Natural killer cell (primary cell): ENCODE results near the gene FGF2. TPM values are rescaled to one million over a fixed set of nuclear protein-coding genes. Genes with fewer than 3 reads are reported as not detected.
"Not testable (repeated sequence)": the region's sequence is repeated elsewhere in the genome, so short reads cannot be mapped to it uniquely, and the experiment has no call there.

Experiments
- ATAC-seq, 3 donors: fragments of 150-1000 bp in 2 of 3; fragments of 200-7000 bp in 1 of 3; cut with Tn5 transposase; 1 replicate in 1 of 3; 2 replicates in 2 of 3; pipeline ENCODE4 v1.10.0; 2021; ENCODE audit warnings: mild to moderate bottlenecking in 2 of 3, moderate library complexity in 2 of 3
- DNase-seq, 2 donors: peaks; one replicate each; pipeline versions ENCODE4 v3.0.0 to v3.0.0-alpha.2; 2013 to 2021; ENCODE audit warnings: mixed read lengths in 1 of 2
- H3K27ac ChIP-seq: one replicate; pipeline ENCODE4 v1.5.1; 2013; ENCODE audit warnings: mild to moderate bottlenecking, low read length
- H3K27me3 ChIP-seq: one replicate; pipeline ENCODE4 v1.6.1; 2013; ENCODE audit warnings: low read length; ENCODE audit not compliant: control insufficient read depth, insufficient read depth
- H3K36me3 ChIP-seq: one replicate; pipeline ENCODE4 v1.6.1; 2013; ENCODE audit warnings: low read length; ENCODE audit not compliant: control insufficient read depth, insufficient read depth
- H3K4me1 ChIP-seq: one replicate; pipeline ENCODE4 v1.6.1; 2013; ENCODE audit warnings: low read length; ENCODE audit not compliant: control insufficient read depth, insufficient read depth
- H3K4me3 ChIP-seq: one replicate; pipeline ENCODE4 v1.5.1; 2013; ENCODE audit warnings: low read length
- H3K9me3 ChIP-seq: one replicate; pipeline ENCODE4 v1.6.1; 2013; ENCODE audit warnings: low read length; ENCODE audit not compliant: control insufficient read depth, insufficient read depth
- H3K27ac Mint-ChIP-seq, 2 donors: one replicate each; pipeline ENCODE4 v1.8.0; 2022; ENCODE audit warnings: mild to moderate bottlenecking in 2 of 2, mixed read lengths in 2 of 2, moderate library complexity in 1 of 2
- H3K27me3 Mint-ChIP-seq, 2 donors: one replicate each; pipeline ENCODE4 v1.8.0; 2022; ENCODE audit warnings: low read depth in 2 of 2, mixed read lengths in 2 of 2
- H3K36me3 Mint-ChIP-seq: one replicate; pipeline ENCODE4 v1.8.0; 2022; ENCODE audit warnings: mixed read lengths
- H3K4me1 Mint-ChIP-seq, 2 donors: one replicate each; pipeline ENCODE4 v1.8.0; 2022; ENCODE audit warnings: mixed read lengths in 2 of 2
- H3K4me3 Mint-ChIP-seq: one replicate; pipeline ENCODE4 v1.8.0; 2022; ENCODE audit warnings: mild to moderate bottlenecking, moderate library complexity, mixed read lengths
- H3K9me3 Mint-ChIP-seq, 2 donors: one replicate each; pipeline ENCODE4 v1.8.0; 2022; ENCODE audit warnings: mixed read lengths in 2 of 2
- CTCF ChIP-seq: fragments of 200-600 bp; IDR thresholded peaks from one replicate; pipeline ENCODE4 v1.8.0; 2022; ENCODE audit warnings: antibody characterized with exemption
- WGBS: methylation state at CpG from one replicate; pipeline ENCODE4 v1.1.7; 2013; ENCODE audit warnings: missing lambda C conversion rate; ENCODE audit not compliant: insufficient coverage; 5-methylcytosine and 5-hydroxymethylcytosine counted together
- intact Hi-C: fragments of 100-400 bp; cut with micrococcal nuclease; formaldehyde crosslinking; loops from one replicate; pipeline ENCODE4 v1.14.2; 2022
- total RNA-seq, 4 donors: library from RNA; stranded (reverse); fragments of 120-200 nt in 1 of 4; gene quantifications; one replicate each; pipeline versions ENCODE4 v1.2.3 to v1.2.4, GENCODE V29; 2013 to 2022

The FGF2 gene
- total RNA-seq, 3 donors from 2014 or later (not counting 1 experiment from before 2014, with no cell fraction given): not detected

- Mint-ChIP-seq H3K9me3 (no peaks in the 10 kb centered on the region), H3K36me3 (peaks cover 12% of the 10 kb centered on the region), H3K27ac (no peak overlapping the region), H3K4me1 (peaks cover 0 to 5% of the 10 kb centered on the region in 2 donors), H3K4me3 (no peak overlapping the region), H3K27me3 (no peaks in the 10 kb centered on the region)
- peak in 1 of 2 donors; percentile 34 for DNase-seq
- Histone ChIP-seq H3K4me1 (no peaks in the 10 kb centered on the region), H3K27ac (no peak overlapping the region), H3K9me3 (no peaks in the 10 kb centered on the region), H3K4me3 (no peak overlapping the region), H3K27me3 (no peaks in the 10 kb centered on the region), H3K36me3 (peaks cover 37% of the 10 kb centered on the region)
- no peak for ATAC-seq
- peak; percentile 72 for TF ChIP-seq CTCF
- intact Hi-C loops: loop anchor here (1.0 kb wide), 1 partner anchor 173 kb away; no protein-coding TSS in a partner anchor
Measured at GRCh38 chr4:122930862-122931261, 104.2 kb downstream of the FGF2 start.

- no peaks in the 10 kb centered on the region for H3K9me3 Mint-ChIP-seq
- Histone ChIP-seq H3K27me3 (no peaks in the 10 kb centered on the region), H3K4me3 (no peak overlapping the region), H3K4me1 (no peaks in the 10 kb centered on the region), H3K9me3 (no peaks in the 10 kb centered on the region), H3K27ac (no peak overlapping the region), H3K36me3 (peaks cover 43% of the 10 kb centered on the region)
- peaks cover 12% of the 10 kb centered on the region for H3K36me3 Mint-ChIP-seq
- ATAC-seq: no peak
- H3K4me1 Mint-ChIP-seq: peaks cover 0 to 5% of the 10 kb centered on the region in 2 donors
- intact Hi-C loops: no loop called here
- no peak for TF ChIP-seq CTCF
- no peak for DNase-seq
- H3K27ac Mint-ChIP-seq: no peak overlapping the region
- H3K4me3 Mint-ChIP-seq: no peak overlapping the region
- no peaks in the 10 kb centered on the region for H3K27me3 Mint-ChIP-seq
Measured at GRCh38 chr4:122932763-122933162, 106.1 kb downstream of the FGF2 start.

- H3K36me3 Mint-ChIP-seq, intact Hi-C loops: not testable (repeated sequence)
- WGBS: 95% methylated on average over 12 of the region's 17 CpGs
Measured at GRCh38 chr4:122945136-122945535, 118.5 kb downstream of the FGF2 start.

GRCh38 chr4:122946142-122946541 is 119.5 kb downstream of the FGF2 start:
- ATAC-seq (no peak), DNase-seq (no peak)
- no peak for TF ChIP-seq CTCF
- Mint-ChIP-seq H3K27ac (no peak overlapping the region), H3K4me3 (no peak overlapping the region), H3K4me1 (peaks cover 0 to 8% of the 10 kb centered on the region in 2 donors), H3K9me3 (no peaks in the 10 kb centered on the region), H3K27me3 (no peaks in the 10 kb centered on the region), H3K36me3 (peaks cover 9% of the 10 kb centered on the region)
- Histone ChIP-seq H3K27ac (no peak overlapping the region), H3K27me3 (no peaks in the 10 kb centered on the region), H3K36me3 (peaks cover 38% of the 10 kb centered on the region), H3K4me3 (no peak overlapping the region), H3K9me3 (no peaks in the 10 kb centered on the region), H3K4me1 (no peaks in the 10 kb centered on the region)
- intact Hi-C loops: no loop called here
- no CpG with 5 or more reads among the region's 1 CpG for WGBS

More at GRCh38 chr4:122945136-122945535, 118.5 kb downstream of the FGF2 start:
- not testable (repeated sequence) for H3K27me3 Mint-ChIP-seq, H3K9me3 Mint-ChIP-seq, H3K27ac ChIP-seq, H3K9me3 ChIP-seq, DNase-seq, H3K4me3 Mint-ChIP-seq, H3K4me3 ChIP-seq, H3K4me1 Mint-ChIP-seq, H3K4me1 ChIP-seq, H3K27ac Mint-ChIP-seq, ATAC-seq, H3K27me3 ChIP-seq
- peaks cover 33% of the 10 kb centered on the region for H3K36me3 ChIP-seq

Other genes with a start within 250 kb of the FGF2 start
- not detected for gene IL21, start 205.8 kb upstream of the FGF2 start, total RNA-seq
- 1 to 10 TPM in 2 of 3 donors, under 1 TPM in 1; 0.85 to 1.9 (median 1.8) TPM for gene BBS12, start 94.1 kb upstream of the FGF2 start, total RNA-seq
- gene NUDT6, start 95.8 kb downstream of the FGF2 start, total RNA-seq: 1 to 10 TPM; 3.0 to 4.1 (median 3.0) TPM